Stimulated activated naive CD8-positive, alpha-beta T cell treated with anti-CD3 and anti-CD28 coated beads, Interleukin-15, amount 100 ng/mL, for 72 hours (primary cell): ENCODE results near the gene RALGAPA2.

ENCODE experiments used
- ATAC-seq: fragments of 150-1000 bp; cut with Tn5 transposase; 2 replicates; pipeline ENCODE4 v1.10.0; 2021; ENCODE audit warnings: mild to moderate bottlenecking, moderate library complexity
- DNase-seq, 2 donors: peaks; one replicate each; pipeline ENCODE4 v3.0.0; 2021 to 2022
- H3K27ac Mint-ChIP-seq, 2 donors: one replicate each; pipeline ENCODE4 v1.8.0; 2022; ENCODE audit warnings: mild to moderate bottlenecking in 2 of 2, mixed read lengths in 2 of 2, moderate library complexity in 2 of 2
- H3K27me3 Mint-ChIP-seq: one replicate; pipeline ENCODE4 v1.8.0; 2022; ENCODE audit warnings: mixed read lengths
- H3K4me1 Mint-ChIP-seq: one replicate; pipeline ENCODE4 v1.8.0; 2022; ENCODE audit warnings: mild to moderate bottlenecking, mixed read lengths
- H3K4me3 Mint-ChIP-seq, 2 donors: one replicate each; pipeline ENCODE4 v1.8.0; 2022; ENCODE audit warnings: mild to moderate bottlenecking in 2 of 2, mixed read lengths in 2 of 2, moderate library complexity in 1 of 2
- H3K9me3 Mint-ChIP-seq, 2 donors: one replicate each; pipeline ENCODE4 v1.8.0; 2022; ENCODE audit warnings: mixed read lengths in 2 of 2

RALGAPA2 gene

DNA sequence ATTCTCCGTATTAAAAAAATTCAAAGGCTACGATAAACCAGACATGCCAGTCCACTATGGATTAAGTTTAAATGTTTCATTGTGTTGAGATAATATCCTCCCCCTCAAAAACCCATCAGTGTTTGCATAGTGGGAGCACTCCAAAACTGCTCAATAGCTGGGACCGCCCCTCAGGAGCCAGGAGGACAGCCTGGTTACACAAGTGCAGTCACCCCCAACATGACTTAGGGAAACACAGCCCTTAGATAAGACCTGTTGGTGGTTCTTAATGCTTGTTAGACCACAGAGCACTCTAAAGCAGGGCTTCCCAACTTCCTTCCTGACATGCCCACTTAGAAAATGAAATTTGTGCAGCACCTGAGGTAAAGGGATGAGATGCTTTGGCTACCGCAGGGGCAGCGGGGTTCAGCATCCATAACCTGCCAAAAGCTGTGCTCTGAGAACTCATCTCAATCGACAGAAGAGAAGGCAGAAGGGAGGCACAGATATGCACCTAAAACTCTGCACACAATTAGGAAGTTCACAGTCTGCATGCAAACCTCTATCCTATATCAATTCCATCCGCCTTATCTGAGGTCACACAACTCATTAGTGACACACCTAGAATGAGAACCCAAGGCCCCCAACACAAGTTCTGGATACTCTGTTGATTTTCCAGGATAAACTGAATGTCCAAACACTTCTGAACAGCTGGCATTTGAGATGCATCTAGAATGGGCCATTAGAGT is 74.3 kb downstream of the RALGAPA2 start:
- Mint-ChIP-seq H3K4me3 (no peak overlapping the region), H3K27ac (no peak overlapping the region)
- ATAC-seq: no peak

DNA sequence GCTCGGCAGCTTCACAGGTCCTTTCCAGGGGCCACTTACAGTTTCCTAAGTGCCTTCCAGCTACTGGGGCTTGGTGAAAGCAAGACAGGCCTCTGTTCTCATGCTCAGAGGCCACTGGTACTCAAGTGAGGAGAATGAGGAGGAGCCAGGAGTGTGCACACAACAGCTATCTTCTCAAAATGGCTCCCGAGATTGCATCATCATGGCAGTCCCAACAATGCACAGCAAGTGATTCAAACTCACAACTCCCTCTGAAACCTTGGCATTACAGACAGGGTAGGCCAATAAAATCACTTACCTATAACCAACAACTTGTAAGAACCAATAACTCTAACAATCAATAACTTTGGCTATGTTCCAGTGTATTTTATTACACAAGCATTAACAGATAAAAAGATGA is 77.4 kb downstream of the RALGAPA2 start:
- ATAC-seq: no peak
- no peaks in the 10 kb centered on the region for H3K9me3 Mint-ChIP-seq
- H3K27ac Mint-ChIP-seq: peak overlapping the region in 1 of 2 donors; percentile 35
- H3K4me1 Mint-ChIP-seq: no peaks in the 10 kb centered on the region
- H3K27me3 Mint-ChIP-seq: no peaks in the 10 kb centered on the region
- DNase-seq: no peak
- no peak overlapping the region for H3K4me3 Mint-ChIP-seq

More for the DNA sequence above, 74.3 kb downstream of the RALGAPA2 start:
- Mint-ChIP-seq H3K4me1 (no peaks in the 10 kb centered on the region), H3K9me3 (no peaks in the 10 kb centered on the region), H3K27me3 (no peaks in the 10 kb centered on the region)
- no peak for DNase-seq

DNA sequence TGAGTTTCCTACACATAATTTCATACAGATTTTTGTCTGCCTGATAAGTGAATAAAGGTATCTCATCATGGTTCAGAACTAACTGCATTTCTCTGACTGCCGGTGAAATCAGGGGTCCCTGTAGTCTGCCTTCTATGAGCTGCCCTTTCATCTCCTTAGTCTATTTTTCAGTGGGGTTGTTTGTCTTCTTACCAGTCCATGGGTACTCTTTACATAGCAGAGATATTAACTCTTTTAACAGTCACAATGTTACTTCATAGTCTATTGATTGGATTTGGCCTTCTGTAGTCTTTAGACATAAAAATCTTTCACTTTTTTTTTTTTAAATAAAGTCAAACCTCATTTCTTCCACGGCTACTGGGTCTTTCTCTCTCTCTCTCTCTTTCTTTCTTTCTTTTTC is 79.8 kb downstream of the RALGAPA2 start:
- H3K4me1 Mint-ChIP-seq: no peaks in the 10 kb centered on the region
- ATAC-seq (no peak), DNase-seq (no peak)
- H3K9me3 Mint-ChIP-seq: no peaks in the 10 kb centered on the region
- no peak overlapping the region for H3K27ac Mint-ChIP-seq
- no peaks in the 10 kb centered on the region for H3K27me3 Mint-ChIP-seq
- H3K4me3 Mint-ChIP-seq: no peak overlapping the region

DNA sequence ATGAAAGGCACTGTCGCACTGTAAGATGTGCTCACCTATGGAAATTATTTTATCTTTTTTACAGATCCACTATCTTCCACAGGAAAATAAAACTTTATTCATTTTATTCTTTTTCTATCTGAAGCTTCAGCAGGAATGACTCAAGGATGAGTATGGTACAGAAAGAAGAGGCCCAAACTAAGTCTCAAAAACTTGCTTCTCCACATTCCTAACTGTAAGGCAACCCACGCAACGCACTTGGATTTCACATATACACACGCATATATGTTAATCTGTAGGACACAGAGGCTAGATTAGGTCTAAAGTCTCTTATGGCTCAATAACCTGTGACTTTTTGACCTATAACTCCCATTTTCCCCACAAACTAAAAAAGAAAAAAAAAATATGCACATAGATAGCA is 81.9 kb downstream of the RALGAPA2 start:
- ATAC-seq: no peak
- H3K9me3 Mint-ChIP-seq: no peaks in the 10 kb centered on the region
- no peak for DNase-seq
- H3K27ac Mint-ChIP-seq: no peak overlapping the region
- no peak overlapping the region for H3K4me3 Mint-ChIP-seq
- H3K4me1 Mint-ChIP-seq: no peaks in the 10 kb centered on the region
- no peaks in the 10 kb centered on the region for H3K27me3 Mint-ChIP-seq

DNA sequence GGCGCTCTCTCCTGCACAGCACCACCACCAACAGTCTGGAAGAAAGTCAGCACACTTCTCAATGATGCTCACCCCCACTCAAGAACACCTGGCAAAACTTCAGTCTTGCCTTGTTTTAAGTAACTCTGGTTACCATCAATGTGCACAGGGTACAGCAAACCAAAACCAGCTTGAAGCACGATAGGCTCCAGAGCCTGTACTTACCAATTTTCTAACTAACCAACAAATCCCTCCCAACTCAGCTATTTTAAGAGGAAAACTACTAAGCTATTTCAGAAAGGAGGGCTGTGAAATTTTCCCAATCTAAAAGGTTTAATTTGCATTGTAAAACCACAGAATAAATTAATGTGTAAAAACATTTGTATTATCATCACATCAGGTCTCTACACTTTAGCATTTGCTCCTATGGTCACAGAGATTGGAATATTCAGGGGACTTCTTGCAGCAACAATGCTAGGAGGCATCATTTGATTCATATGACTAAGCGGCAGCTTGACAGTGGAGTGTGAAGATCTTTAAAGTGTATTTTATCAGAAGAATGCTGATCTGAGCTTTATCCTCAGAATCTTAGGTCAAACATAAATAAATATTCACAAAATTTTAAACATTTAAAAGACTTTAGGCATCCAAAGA is 82.8 kb downstream of the RALGAPA2 start:
- Mint-ChIP-seq H3K4me1 (no peaks in the 10 kb centered on the region), H3K4me3 (no peak overlapping the region), H3K27ac (no peak overlapping the region), H3K9me3 (no peaks in the 10 kb centered on the region), H3K27me3 (no peaks in the 10 kb centered on the region)
- ATAC-seq (no peak), DNase-seq (no peak)

DNA sequence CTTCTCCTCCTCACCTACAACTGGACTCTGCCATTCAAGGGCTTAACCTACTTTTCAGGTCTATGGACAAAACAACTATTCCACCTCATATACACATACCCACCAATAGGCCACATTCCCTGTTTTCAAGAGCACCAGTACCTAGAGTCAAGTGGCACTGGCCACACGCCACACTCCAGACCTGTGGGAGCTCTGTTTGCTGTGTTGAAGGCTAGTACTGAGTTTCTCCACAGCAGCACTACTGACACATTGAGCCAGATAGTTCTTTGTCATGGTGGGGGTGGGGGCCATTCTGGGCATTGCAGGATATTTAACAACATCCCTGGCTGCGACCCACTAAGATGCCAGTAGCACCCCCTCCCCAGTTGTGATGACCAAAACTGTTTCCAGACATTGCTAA is 84.1 kb downstream of the RALGAPA2 start:
- H3K4me3 Mint-ChIP-seq: no peak overlapping the region
- no peaks in the 10 kb centered on the region for H3K9me3 Mint-ChIP-seq
- H3K27ac Mint-ChIP-seq: peak overlapping the region in 1 of 2 donors; percentile 7
- ATAC-seq: no peak
- H3K27me3 Mint-ChIP-seq: no peaks in the 10 kb centered on the region
- H3K4me1 Mint-ChIP-seq: no peaks in the 10 kb centered on the region
- no peak for DNase-seq

DNA sequence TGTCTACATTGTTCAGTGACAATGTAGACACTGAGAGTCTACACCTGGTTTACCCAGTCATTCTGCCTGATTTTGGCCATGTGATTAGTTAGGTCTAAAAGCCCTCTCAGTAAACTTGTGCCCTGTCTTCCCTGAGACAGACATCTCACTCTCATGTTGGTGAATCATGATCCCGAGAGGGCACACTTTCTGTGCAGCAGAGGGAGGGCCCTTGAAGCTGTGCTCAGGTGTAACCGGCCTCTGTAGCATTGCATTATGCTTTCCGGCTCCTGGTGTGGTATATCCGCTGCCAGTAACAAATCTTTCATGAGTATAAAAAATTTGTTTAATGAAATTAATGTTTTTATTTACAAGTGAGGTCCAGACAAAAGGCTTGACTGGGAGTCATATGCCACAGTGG is 85.0 kb downstream of the RALGAPA2 start:
- Mint-ChIP-seq H3K27me3 (no peaks in the 10 kb centered on the region), H3K9me3 (no peaks in the 10 kb centered on the region), H3K4me3 (no peak overlapping the region), H3K27ac (no peak overlapping the region), H3K4me1 (no peaks in the 10 kb centered on the region)
- DNase-seq: no peak
- no peak for ATAC-seq

DNA sequence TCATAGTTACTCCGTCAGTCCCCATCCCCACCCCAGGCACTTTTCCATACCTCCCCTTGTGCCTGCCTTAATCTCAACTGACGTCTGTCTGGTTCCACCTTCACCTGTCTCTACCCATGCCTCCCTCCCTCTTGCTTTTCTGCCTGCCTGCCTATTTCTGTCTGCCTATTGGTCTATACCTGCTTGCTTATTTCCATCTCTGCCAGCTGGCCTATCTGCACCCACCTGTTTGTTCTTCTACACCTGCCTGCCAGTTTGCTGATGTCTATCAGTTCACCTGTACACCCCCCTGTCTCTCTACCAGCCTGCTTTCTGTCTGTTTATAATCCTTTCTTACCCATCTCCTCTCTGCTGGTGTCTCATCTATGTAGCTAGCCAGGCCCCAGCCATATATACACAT is 87.5 kb downstream of the RALGAPA2 start:
- Mint-ChIP-seq H3K4me1 (no peaks in the 10 kb centered on the region), H3K27me3 (no peaks in the 10 kb centered on the region), H3K27ac (peak overlapping the region in 1 of 2 donors; percentile 38), H3K4me3 (no peak overlapping the region), H3K9me3 (no peaks in the 10 kb centered on the region)
- ATAC-seq: no peak
- no peak for DNase-seq

DNA sequence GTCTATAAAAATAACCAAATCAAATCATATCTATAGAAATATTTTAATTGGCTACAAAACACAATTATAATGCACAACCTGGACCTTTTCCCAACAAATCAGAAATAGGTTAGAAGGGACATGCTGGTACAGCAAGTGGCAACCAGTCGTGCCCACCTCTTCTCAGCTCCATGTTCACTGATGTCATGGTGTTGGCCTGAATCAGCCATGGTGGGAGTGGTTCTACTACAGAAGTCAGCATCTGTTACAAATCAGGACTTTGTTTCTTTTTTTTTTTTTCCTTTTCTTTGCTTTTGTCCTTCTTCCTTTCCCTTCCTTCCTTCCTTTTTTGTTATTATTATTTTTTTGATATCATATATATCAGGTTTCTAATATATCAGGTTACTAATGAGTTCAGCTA is 91.2 kb downstream of the RALGAPA2 start:
- no peaks in the 10 kb centered on the region for H3K9me3 Mint-ChIP-seq
- H3K27me3 Mint-ChIP-seq: no peaks in the 10 kb centered on the region
- H3K27ac Mint-ChIP-seq: no peak overlapping the region
- no peak overlapping the region for H3K4me3 Mint-ChIP-seq
- no peak for ATAC-seq
- DNase-seq: no peak
- H3K4me1 Mint-ChIP-seq: no peaks in the 10 kb centered on the region

DNA sequence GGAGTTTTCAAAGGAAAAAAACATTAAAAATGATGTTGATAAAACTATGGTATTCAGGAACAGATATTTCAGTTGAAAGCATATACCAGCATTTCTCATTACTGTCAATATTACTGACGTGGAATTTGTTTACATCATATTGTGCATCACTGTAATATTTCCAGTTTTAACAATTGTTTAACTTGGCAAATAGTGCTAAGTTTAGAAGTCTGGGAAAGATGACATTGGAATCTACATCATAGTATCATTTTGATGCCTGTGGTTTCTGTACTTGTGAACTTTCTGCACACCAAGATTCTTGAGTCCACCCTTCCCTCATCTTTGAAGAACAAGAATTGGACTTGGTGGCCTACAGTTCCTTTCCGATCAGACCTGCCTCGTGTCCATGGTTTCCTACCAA is 98.1 kb downstream of the RALGAPA2 start:
- DNase-seq: no peak
- H3K27ac Mint-ChIP-seq: no peak overlapping the region
- H3K4me1 Mint-ChIP-seq: no peaks in the 10 kb centered on the region
- no peaks in the 10 kb centered on the region for H3K9me3 Mint-ChIP-seq
- ATAC-seq: no peak
- H3K4me3 Mint-ChIP-seq: no peak overlapping the region
- no peaks in the 10 kb centered on the region for H3K27me3 Mint-ChIP-seq

DNA sequence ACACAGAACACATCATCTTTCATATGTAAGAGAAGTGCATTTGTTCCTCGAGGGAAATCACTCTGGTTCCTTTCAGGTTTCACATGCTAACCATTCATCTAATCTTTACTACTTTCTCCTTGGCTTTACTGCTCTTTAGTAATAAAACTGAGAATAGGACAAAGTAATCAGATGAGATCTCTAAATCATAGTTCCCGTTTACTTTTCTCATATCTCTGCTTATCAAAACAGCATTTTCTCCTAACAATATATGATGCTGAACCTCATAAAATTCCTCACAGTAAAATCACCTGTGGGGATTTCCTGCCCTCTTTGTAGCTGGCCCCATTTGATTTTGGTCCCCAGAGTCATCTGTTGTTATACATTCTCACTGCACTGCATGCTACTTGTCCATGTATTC is 100.2 kb downstream of the RALGAPA2 start:
- no peak overlapping the region for H3K27ac Mint-ChIP-seq

DNA sequence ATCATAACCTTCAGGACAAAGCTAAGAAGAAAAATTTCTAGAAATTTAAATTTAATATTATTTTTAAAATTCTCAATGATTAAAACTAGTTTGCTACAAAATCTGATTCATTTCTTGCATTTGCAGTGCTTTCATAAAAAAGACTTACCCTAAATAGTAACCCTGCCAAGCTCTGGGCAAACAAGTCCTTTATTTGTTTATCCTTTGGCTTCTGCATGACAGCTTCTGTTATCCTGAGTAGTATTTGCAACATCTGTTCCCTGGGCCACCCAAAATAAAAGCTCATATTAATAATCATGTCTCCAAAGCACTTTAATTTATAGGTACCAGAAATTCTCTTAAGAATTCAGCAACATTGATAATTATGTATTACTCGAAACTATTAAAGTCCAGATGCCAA is 101.3 kb downstream of the RALGAPA2 start:
- no peak overlapping the region for H3K27ac Mint-ChIP-seq
- H3K27me3 Mint-ChIP-seq: no peaks in the 10 kb centered on the region
- H3K4me1 Mint-ChIP-seq: no peaks in the 10 kb centered on the region
- H3K9me3 Mint-ChIP-seq: no peaks in the 10 kb centered on the region
- ATAC-seq (no peak), DNase-seq (no peak)
- no peak overlapping the region for H3K4me3 Mint-ChIP-seq

More for the DNA sequence above, 100.2 kb downstream of the RALGAPA2 start:
- ATAC-seq (no peak), DNase-seq (no peak)
- H3K27me3 Mint-ChIP-seq: no peaks in the 10 kb centered on the region
- H3K4me3 Mint-ChIP-seq: no peak overlapping the region
- no peaks in the 10 kb centered on the region for H3K4me1 Mint-ChIP-seq
- H3K9me3 Mint-ChIP-seq: no peaks in the 10 kb centered on the region

DNA sequence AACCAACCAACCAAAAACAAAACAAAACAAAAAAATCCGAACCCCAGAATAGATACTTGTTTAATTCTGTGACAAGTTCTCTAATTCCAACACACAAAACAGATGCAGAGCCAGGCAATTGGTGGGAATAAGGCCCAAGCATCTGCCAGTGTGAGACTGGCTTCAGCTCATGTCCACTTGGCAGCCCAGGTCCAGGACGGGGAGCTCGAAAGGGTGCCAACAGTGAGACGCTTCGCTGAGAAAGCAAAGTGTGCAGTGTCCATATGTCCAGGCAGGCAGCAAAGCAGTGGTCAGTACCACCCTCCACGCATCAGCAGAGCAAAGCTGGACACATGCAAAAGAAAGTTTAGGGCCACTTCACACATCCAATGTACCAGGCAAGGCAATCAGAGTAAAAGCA is 102.9 kb downstream of the RALGAPA2 start:
- Mint-ChIP-seq H3K4me1 (no peaks in the 10 kb centered on the region), H3K27me3 (no peaks in the 10 kb centered on the region), H3K27ac (no peak overlapping the region), H3K4me3 (no peak overlapping the region), H3K9me3 (no peaks in the 10 kb centered on the region)
- ATAC-seq (no peak), DNase-seq (no peak)

DNA sequence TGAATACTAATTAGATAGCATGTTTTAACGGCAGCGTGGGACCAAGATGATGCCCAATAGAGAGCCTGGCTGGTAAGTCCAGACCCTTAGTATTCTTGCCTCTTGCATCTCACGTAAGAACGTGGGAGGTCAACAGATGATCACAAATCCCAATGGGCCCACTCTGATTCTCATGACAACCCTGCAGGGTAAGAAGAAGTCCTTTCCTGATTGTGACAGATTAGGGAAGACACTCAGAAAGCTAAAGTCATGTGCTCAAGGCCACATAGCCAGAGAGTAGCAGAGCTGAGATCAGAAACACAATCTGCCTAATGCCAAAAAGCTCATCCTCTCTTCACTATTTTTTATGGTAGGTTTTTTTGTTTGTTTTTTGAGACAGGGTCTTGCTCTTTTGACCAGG is 103.8 kb downstream of the RALGAPA2 start:
- no peak for DNase-seq
- ATAC-seq: no peak

DNA sequence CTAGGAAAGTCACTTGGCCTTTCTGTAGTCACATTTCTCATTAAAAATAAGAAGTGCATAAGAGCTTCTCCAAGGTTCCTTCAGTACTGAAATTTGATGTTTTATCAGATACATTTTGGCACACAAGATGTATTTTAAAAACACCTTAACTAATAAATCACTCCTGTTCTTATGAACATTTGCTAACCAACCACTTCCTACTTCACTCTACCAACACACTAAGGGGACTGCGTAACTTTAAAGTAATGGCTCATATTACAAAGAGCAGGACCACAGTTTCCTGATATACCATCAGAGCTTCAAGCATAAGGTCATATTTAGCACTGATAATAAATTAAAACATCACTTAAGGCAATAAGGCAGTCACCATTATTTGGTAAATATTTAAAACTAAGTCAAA is 104.4 kb downstream of the RALGAPA2 start:
- no peak for DNase-seq
- Mint-ChIP-seq H3K9me3 (no peaks in the 10 kb centered on the region), H3K4me1 (no peaks in the 10 kb centered on the region), H3K27ac (peak overlapping the region in 1 of 2 donors; percentile 51), H3K4me3 (no peak overlapping the region), H3K27me3 (no peaks in the 10 kb centered on the region)
- ATAC-seq: no peak

More for the DNA sequence above, 103.8 kb downstream of the RALGAPA2 start:
- no peaks in the 10 kb centered on the region for H3K9me3 Mint-ChIP-seq
- no peaks in the 10 kb centered on the region for H3K4me1 Mint-ChIP-seq
- no peak overlapping the region for H3K4me3 Mint-ChIP-seq
- H3K27ac Mint-ChIP-seq: peak overlapping the region in 1 of 2 donors; percentile 19
- no peaks in the 10 kb centered on the region for H3K27me3 Mint-ChIP-seq

DNA sequence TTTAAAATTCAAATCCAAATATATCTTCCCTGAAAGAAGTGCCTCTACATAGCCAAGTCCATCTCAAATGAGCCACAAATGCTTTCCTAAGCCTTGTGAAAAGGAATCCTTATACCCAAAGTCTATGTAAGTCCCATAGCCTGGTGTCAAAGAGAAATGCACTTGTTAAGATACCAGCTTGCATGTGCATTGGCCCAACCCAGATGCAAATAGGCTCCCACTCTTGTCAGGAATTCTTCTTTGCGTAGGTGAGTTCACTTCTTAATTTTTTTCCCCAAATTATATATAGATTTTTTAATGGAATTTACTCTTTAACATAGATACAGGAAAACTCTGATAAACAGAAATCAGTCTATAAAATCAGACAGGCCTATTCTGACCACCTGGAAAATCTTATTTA is 105.6 kb downstream of the RALGAPA2 start:
- DNase-seq (no peak), ATAC-seq (no peak)
- Mint-ChIP-seq H3K27ac (no peak overlapping the region), H3K9me3 (no peaks in the 10 kb centered on the region), H3K27me3 (no peaks in the 10 kb centered on the region), H3K4me1 (no peaks in the 10 kb centered on the region), H3K4me3 (no peak overlapping the region)

DNA sequence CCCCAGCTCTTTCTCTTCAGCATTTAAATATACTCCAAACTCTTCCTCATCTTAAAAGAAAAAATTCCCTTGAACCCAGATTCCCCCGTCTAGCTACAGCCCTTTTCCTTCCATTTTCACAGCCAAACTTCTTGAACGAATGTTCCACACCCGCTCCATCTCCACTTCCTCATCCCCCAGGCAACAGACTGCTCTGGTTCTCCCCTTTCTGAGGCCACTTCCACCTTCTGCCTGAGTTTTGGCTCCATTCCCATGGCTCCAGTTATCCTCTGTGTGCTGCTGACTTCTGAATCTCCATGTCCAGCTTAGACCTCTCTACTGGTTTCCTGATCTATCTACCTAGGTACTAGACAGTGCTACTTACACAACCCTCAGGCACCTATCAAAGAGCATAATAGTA is 106.4 kb downstream of the RALGAPA2 start:
- Mint-ChIP-seq H3K9me3 (no peaks in the 10 kb centered on the region), H3K4me1 (no peaks in the 10 kb centered on the region), H3K4me3 (no peak overlapping the region), H3K27ac (peak overlapping the region in 1 of 2 donors; percentile 83), H3K27me3 (no peaks in the 10 kb centered on the region)
- DNase-seq: no peak
- no peak for ATAC-seq
